Neuronal stem cell (in vitro differentiated cells): Measurements from ENCODE around the gene LMF2.

Experiments used
- DNase-seq: peaks from one replicate; pipeline ENCODE4 v3.0.0-alpha.2; 2013; ENCODE audit warnings: low spot score
- H2AFZ ChIP-seq: one replicate; pipeline ENCODE4 v1.6.1; 2013; ENCODE audit warnings: mild to moderate bottlenecking, low read length, inconsistent platforms
- H2AK5ac ChIP-seq: 2 replicates; pipeline ENCODE4 v1.6.1; 2013; ENCODE audit warnings: low read depth, mild to moderate bottlenecking, inconsistent platforms, low read length, moderate library complexity, mixed read lengths
- H2BK120ac ChIP-seq: 2 replicates; pipeline ENCODE4 v1.6.1; 2013; ENCODE audit warnings: low read depth, mild to moderate bottlenecking, inconsistent platforms, low read length, moderate library complexity, mixed read lengths
- H2BK12ac ChIP-seq: one replicate; pipeline ENCODE4 v1.6.1; 2013; ENCODE audit warnings: low read length, inconsistent platforms
- H2BK15ac ChIP-seq: 2 replicates; pipeline ENCODE4 v1.6.1; 2013; ENCODE audit warnings: mild to moderate bottlenecking, low read length, inconsistent platforms, mixed read lengths
- H2BK5ac ChIP-seq: one replicate; pipeline ENCODE4 v1.6.1; 2013; ENCODE audit warnings: inconsistent platforms, mild to moderate bottlenecking, low read length, moderate library complexity
- H3K14ac ChIP-seq: one replicate; pipeline ENCODE4 v1.6.1; 2013; ENCODE audit warnings: low read length, inconsistent platforms
- H3K18ac ChIP-seq: 2 replicates; pipeline ENCODE4 v1.6.1; 2013; ENCODE audit warnings: low read length, inconsistent platforms
- H3K23ac ChIP-seq: 2 replicates; pipeline ENCODE4 v1.6.1; 2013; ENCODE audit warnings: low read depth, mild to moderate bottlenecking, mixed read lengths, low read length, inconsistent platforms; ENCODE audit not compliant: poor library complexity
- H3K27ac ChIP-seq: replicated peaks from 3 replicates; pipeline ENCODE4 v1.5.1; 2013; ENCODE audit warnings: low read length, inconsistent platforms
- H3K27me3 ChIP-seq, 3 experiments: 2 replicates each; pipeline ENCODE4 v1.6.1; 2013; ENCODE audit warnings: low read length in 3 of 3, mild to moderate bottlenecking in 2 of 3, inconsistent platforms in 1 of 3, low read depth in 1 of 3, mixed read lengths in 1 of 3, moderate library complexity in 1 of 3; ENCODE audit not compliant: control insufficient read depth in 3 of 3, insufficient read depth in 3 of 3
- H3K36me3 ChIP-seq, 2 donors: replicated peaks in 1 of 2; 2 replicates each; pipeline ENCODE4 v1.6.1; 2013; ENCODE audit warnings: low read length in 2 of 2; ENCODE audit not compliant: control insufficient read depth in 2 of 2, insufficient read depth in 2 of 2
- H3K4ac ChIP-seq: 2 replicates; pipeline ENCODE4 v1.6.1; 2013; ENCODE audit warnings: inconsistent platforms, mild to moderate bottlenecking, low read length, moderate library complexity
- H3K4me1 ChIP-seq, 2 donors: 1 replicate in 1 of 2; 2 replicates in 1 of 2; pipeline ENCODE4 v1.6.1; 2013; ENCODE audit warnings: low read length in 2 of 2, low read depth in 1 of 2; ENCODE audit not compliant: control insufficient read depth in 2 of 2, insufficient read depth in 1 of 2
- H3K4me2 ChIP-seq: one replicate; pipeline ENCODE4 v1.6.1; 2013; ENCODE audit warnings: mild to moderate bottlenecking, low read length, inconsistent platforms; ENCODE audit not compliant: insufficient read depth, poor library complexity, severe bottlenecking
- H3K4me3 ChIP-seq, 2 donors: 2 replicates each; pipeline ENCODE4 v1.5.1; 2013; ENCODE audit warnings: low read length in 2 of 2, mild to moderate bottlenecking in 2 of 2, inconsistent platforms in 1 of 2, moderate library complexity in 1 of 2
- H3K79me1 ChIP-seq: one replicate; pipeline ENCODE4 v1.6.1; 2013; ENCODE audit warnings: low read depth, mild to moderate bottlenecking, inconsistent platforms, low read length, moderate library complexity
- H3K9ac ChIP-seq: one replicate; pipeline ENCODE4 v1.6.1; 2013; ENCODE audit warnings: mild to moderate bottlenecking, low read depth, low read length, inconsistent platforms; ENCODE audit not compliant: poor library complexity
- H3K9me3 ChIP-seq, 2 donors: replicated peaks in 1 of 2; 2 replicates each; pipeline versions ENCODE3 to v1.6.1; 2013; ENCODE audit warnings: low read length in 2 of 2, mild to moderate bottlenecking in 2 of 2, inconsistent platforms in 1 of 2, low read depth in 1 of 2, mixed read lengths in 1 of 2, moderate library complexity in 1 of 2; ENCODE audit not compliant: control insufficient read depth in 2 of 2, insufficient read depth in 1 of 2
- H4K8ac ChIP-seq: one replicate; pipeline ENCODE4 v1.6.1; 2013; ENCODE audit warnings: low read depth, mild to moderate bottlenecking, inconsistent platforms, low read length, moderate library complexity
- H4K91ac ChIP-seq: one replicate; pipeline ENCODE4 v1.6.1; 2013; ENCODE audit warnings: low read length, low read depth, mild to moderate bottlenecking, inconsistent platforms; ENCODE audit not compliant: poor library complexity
- WGBS, 2 donors: extraction: QIAGEN DNeasy Blood & Tissue Kit; methylation state at CpG; one replicate each; pipeline ENCODE4 v1.1.7; 2013; ENCODE audit warnings: missing lambda C conversion rate in 2 of 2, mixed read lengths in 1 of 2; ENCODE audit not compliant: insufficient read length in 2 of 2, insufficient replicate concordance in 1 of 2; ENCODE audit errors: extremely low coverage in 2 of 2; 5-methylcytosine and 5-hydroxymethylcytosine counted together

The LMF2 gene

GRCh38 chr22:50481045-50481439 lies 26.5 kb downstream of the LMF2 start:
- H3K4me3 ChIP-seq: peak overlapping the region; percentile 12 to 79
- H3K14ac ChIP-seq: peak overlapping the region; percentile 21
- H3K4me1 ChIP-seq: peaks cover 0 to 2% of the 10 kb centered on the region in 2 donors
- no peaks in the 10 kb centered on the region for H3K36me3 ChIP-seq
- no peak overlapping the region for H2BK15ac ChIP-seq
- WGBS, 2 donors: no CpG with 5 or more reads among the region's 45 CpGs
- no peak overlapping the region for H3K4ac ChIP-seq
- no peak for DNase-seq
- H2BK12ac ChIP-seq: no peak overlapping the region
- H2BK120ac ChIP-seq: no peak overlapping the region
- H4K8ac ChIP-seq: peak overlapping the region; percentile 17
- H3K4me2 ChIP-seq: peak overlapping the region; percentile 57
- peaks cover 4% of the 10 kb centered on the region for H3K79me1 ChIP-seq
- no peak overlapping the region for H3K9ac ChIP-seq
- H3K18ac ChIP-seq: peak overlapping the region; percentile 94
- H2AFZ ChIP-seq: peak overlapping the region; percentile 73
- no peak overlapping the region for H4K91ac ChIP-seq
- peak overlapping the region; percentile 55 for H3K23ac ChIP-seq
- H2BK5ac ChIP-seq: no peak overlapping the region
- no peak overlapping the region for H3K27ac ChIP-seq
- peaks cover 3 to 57% (median 16%) of the 10 kb centered on the region in 3 experiments for H3K27me3 ChIP-seq
- H2AK5ac ChIP-seq: no peak overlapping the region
- H3K9me3 ChIP-seq: peaks cover 2 to 4% of the 10 kb centered on the region in 2 donors

- WGBS, 2 donors: no CpG with 5 or more reads among the region's 11 CpGs
Observed at GRCh38 chr22:50479721-50480120, 27.8 kb downstream of the LMF2 start.

GRCh38 chr22:50477923-50478322 lies 29.6 kb downstream of the LMF2 start:
- Histone ChIP-seq H2BK15ac (peak overlapping the region; percentile 37), H3K9me3 (peaks cover 2 to 4% of the 10 kb centered on the region in 2 donors), H3K4me2 (no peak overlapping the region), H2AFZ (no peak overlapping the region), H2BK120ac (no peak overlapping the region), H2BK5ac (no peak overlapping the region), H3K14ac (no peak overlapping the region), H3K4ac (no peak overlapping the region), H3K9ac (no peak overlapping the region), H3K27ac (no peak overlapping the region), H4K8ac (no peak overlapping the region), H3K18ac (no peak overlapping the region), H3K4me1 (peaks cover 10 to 14% of the 10 kb centered on the region in 2 donors), H3K23ac (peak overlapping the region; percentile 91), H2BK12ac (peak overlapping the region; percentile 58), H2AK5ac (peak overlapping the region; percentile 56), H3K36me3 (peaks cover 0 to 7% of the 10 kb centered on the region in 2 donors), H3K79me1 (peaks cover 16% of the 10 kb centered on the region), H4K91ac (no peak overlapping the region), H3K4me3 (no peak overlapping the region), H3K27me3 (peaks cover 3 to 34% (median 16%) of the 10 kb centered on the region in 3 experiments)
- DNase-seq: no peak
- WGBS, 2 donors: no CpG with 5 or more reads among the region's 12 CpGs

More at GRCh38 chr22:50479721-50480120, 27.8 kb downstream of the LMF2 start:
- peaks cover 4% of the 10 kb centered on the region for H3K79me1 ChIP-seq
- no peaks in the 10 kb centered on the region for H3K36me3 ChIP-seq
- no peak overlapping the region for H3K23ac ChIP-seq
- no peak overlapping the region for H2BK5ac ChIP-seq
- H4K91ac ChIP-seq: no peak overlapping the region
- H3K27ac ChIP-seq: no peak overlapping the region
- no peak overlapping the region for H3K4me3 ChIP-seq
- H2AK5ac ChIP-seq: no peak overlapping the region
- peaks cover 3 to 50% (median 16%) of the 10 kb centered on the region in 3 experiments for H3K27me3 ChIP-seq
- H3K14ac ChIP-seq: peak overlapping the region; percentile 89
- peaks cover 2 to 4% of the 10 kb centered on the region in 2 donors for H3K9me3 ChIP-seq
- H2BK120ac ChIP-seq: no peak overlapping the region
- peaks cover 4 to 6% of the 10 kb centered on the region in 2 donors for H3K4me1 ChIP-seq
- no peak overlapping the region for H3K4ac ChIP-seq
- no peak overlapping the region for H3K4me2 ChIP-seq
- no peak overlapping the region for H4K8ac ChIP-seq
- H2BK15ac ChIP-seq: no peak overlapping the region
- H3K18ac ChIP-seq: no peak overlapping the region
- H2AFZ ChIP-seq: no peak overlapping the region
- no peak for DNase-seq
- H2BK12ac ChIP-seq: no peak overlapping the region
- H3K9ac ChIP-seq: no peak overlapping the region

GRCh38 chr22:50476868-50477267 lies 30.6 kb downstream of the LMF2 start:
- Histone ChIP-seq H3K9ac (no peak overlapping the region), H3K9me3 (peaks cover 2 to 4% of the 10 kb centered on the region in 2 donors), H3K27ac (no peak overlapping the region), H2BK120ac (peak overlapping the region; percentile 2), H4K8ac (no peak overlapping the region), H3K4ac (no peak overlapping the region), H2BK5ac (no peak overlapping the region), H3K4me1 (peaks cover 10 to 12% of the 10 kb centered on the region in 2 donors), H2AFZ (peak overlapping the region; percentile 25), H2BK15ac (peak overlapping the region; percentile 75), H2BK12ac (no peak overlapping the region), H4K91ac (no peak overlapping the region), H3K14ac (no peak overlapping the region), H3K4me3 (no peak overlapping the region), H3K18ac (no peak overlapping the region), H3K36me3 (peaks cover 0 to 17% of the 10 kb centered on the region in 2 donors), H3K4me2 (no peak overlapping the region), H3K23ac (peak overlapping the region; percentile 43), H2AK5ac (peak overlapping the region; percentile 74), H3K79me1 (peaks cover 24% of the 10 kb centered on the region), H3K27me3 (peaks cover 3 to 23% (median 16%) of the 10 kb centered on the region in 3 experiments)
- WGBS, 2 donors: no CpG with 5 or more reads among the region's 7 CpGs
- no peak for DNase-seq
